Measurements from ENCODE around the gene DNM3.
"Not testable (repeated sequence)": the region's sequence is repeated elsewhere in the genome, so short reads cannot be mapped to it uniquely, and the experiment has no call there.

The DNM3 gene

GRCh38 chr1:172068334-172068733 is 227.0 kb downstream of the DNM3 start:
- no peak for TF ChIP-seq CTCF (IDR thresholded peaks at IDR 0.05; ENCODE audit: low read depth, low read length)
- no peak overlapping the region for H3K4me3 ChIP-seq (ENCODE audit: low read depth, low read length)
- no peak for DNase-seq
- H3K36me3 ChIP-seq = no peaks in the 10 kb centered on the region
- H3K4me1 ChIP-seq = no peaks in the 10 kb centered on the region
- H3K9me3 ChIP-seq = no peaks in the 10 kb centered on the region
- no peaks in the 10 kb centered on the region for H3K27me3 ChIP-seq

DNA sequence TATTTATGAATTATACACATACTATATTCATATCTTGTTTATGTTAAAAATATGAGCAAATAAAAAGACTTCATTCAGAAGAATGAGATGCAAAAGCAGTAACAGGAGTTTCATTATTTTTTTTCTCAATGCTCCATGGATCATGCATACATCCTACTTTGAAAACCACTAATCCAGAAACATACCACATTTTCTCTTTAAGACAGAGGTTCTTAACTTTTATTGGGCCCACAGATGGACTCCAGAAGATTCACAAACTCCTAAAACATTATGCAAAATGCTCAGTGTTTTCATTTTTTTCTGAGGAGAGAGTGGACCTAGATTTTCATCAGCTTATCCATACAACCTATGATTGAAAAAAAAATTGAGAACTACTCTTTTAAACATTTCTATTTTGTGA is 227.8 kb downstream of the DNM3 start:
- DNase-seq = no peak
- H3K4me3 ChIP-seq (ENCODE audit: low read depth, low read length) = no peak overlapping the region
- H3K27me3 ChIP-seq = no peaks in the 10 kb centered on the region
- H3K4me1 ChIP-seq = no peaks in the 10 kb centered on the region
- H3K36me3 ChIP-seq = no peaks in the 10 kb centered on the region
- TF ChIP-seq CTCF (IDR thresholded peaks at IDR 0.05; ENCODE audit: low read depth, low read length) = no peak
- H3K9me3 ChIP-seq = no peaks in the 10 kb centered on the region

DNA sequence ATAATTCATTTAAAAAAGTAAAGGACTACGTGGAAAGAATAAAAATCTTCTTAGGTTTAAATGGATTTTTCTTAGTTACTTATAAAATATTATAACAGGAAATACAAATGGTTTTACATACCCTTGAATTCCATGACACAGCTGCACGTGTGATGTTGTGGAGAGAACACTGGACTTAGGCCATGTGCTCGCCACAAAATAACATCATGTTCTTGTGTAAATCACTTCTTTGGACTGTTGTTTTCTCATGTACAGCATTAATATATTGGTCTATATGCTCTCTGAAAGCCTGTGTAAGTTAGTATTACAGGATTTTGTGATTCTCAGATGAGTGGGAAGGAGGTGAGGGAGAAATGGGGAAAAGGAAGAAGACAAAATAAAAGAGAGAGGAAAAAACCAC is 228.2 kb downstream of the DNM3 start:
- no peak for TF ChIP-seq CTCF (IDR thresholded peaks at IDR 0.05; ENCODE audit: low read depth, low read length)
- Histone ChIP-seq H3K27me3 (no peaks in the 10 kb centered on the region), H3K36me3 (no peaks in the 10 kb centered on the region), H3K4me3 (ENCODE audit: low read depth, low read length) (no peak overlapping the region), H3K9me3 (no peaks in the 10 kb centered on the region), H3K4me1 (no peaks in the 10 kb centered on the region)
- DNase-seq = no peak

DNA sequence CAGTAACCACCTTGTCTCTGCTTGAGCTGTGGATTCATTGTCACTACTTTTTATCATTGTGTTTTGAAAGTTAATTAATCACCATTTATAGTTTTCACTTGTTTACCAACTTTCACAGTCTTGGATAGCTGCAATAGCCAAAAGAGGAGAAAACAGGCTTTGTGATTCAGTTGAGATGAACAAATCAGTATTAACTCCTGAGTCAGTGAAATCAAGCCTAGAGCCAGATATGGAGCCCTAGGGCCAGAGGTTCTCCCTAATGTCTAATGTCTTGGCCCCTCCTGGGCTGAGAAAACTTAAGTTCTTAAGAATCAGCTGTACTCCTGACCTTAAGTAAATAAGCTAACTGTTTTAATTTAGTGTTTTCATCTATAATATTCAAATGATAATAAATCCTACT is 228.8 kb downstream of the DNM3 start:
- Histone ChIP-seq H3K4me1 (no peaks in the 10 kb centered on the region), H3K4me3 (ENCODE audit: low read depth, low read length) (no peak overlapping the region), H3K36me3 (no peaks in the 10 kb centered on the region), H3K9me3 (no peaks in the 10 kb centered on the region), H3K27me3 (no peaks in the 10 kb centered on the region)
- TF ChIP-seq CTCF (IDR thresholded peaks at IDR 0.05; ENCODE audit: low read depth, low read length) = no peak
- no peak for DNase-seq

- Histone ChIP-seq H3K9me3 (no peaks in the 10 kb centered on the region), H3K27me3 (no peaks in the 10 kb centered on the region), H3K4me1 (no peaks in the 10 kb centered on the region), H3K4me3 (ENCODE audit: low read depth, low read length) (no peak overlapping the region), H3K36me3 (no peaks in the 10 kb centered on the region)
- DNase-seq = no peak
- TF ChIP-seq CTCF (IDR thresholded peaks at IDR 0.05; ENCODE audit: low read depth, low read length) = no peak
These were observed 230.4 kb downstream of the DNM3 start for GRCh38 chr1:172071746-172072145.

GRCh38 chr1:172079859-172080258 is 238.6 kb downstream of the DNM3 start:
- not testable (repeated sequence) for DNase-seq; H3K36me3 ChIP-seq; H3K9me3 ChIP-seq; H3K4me3 ChIP-seq (ENCODE audit: low read depth, low read length); H3K4me1 ChIP-seq; H3K27me3 ChIP-seq

DNA sequence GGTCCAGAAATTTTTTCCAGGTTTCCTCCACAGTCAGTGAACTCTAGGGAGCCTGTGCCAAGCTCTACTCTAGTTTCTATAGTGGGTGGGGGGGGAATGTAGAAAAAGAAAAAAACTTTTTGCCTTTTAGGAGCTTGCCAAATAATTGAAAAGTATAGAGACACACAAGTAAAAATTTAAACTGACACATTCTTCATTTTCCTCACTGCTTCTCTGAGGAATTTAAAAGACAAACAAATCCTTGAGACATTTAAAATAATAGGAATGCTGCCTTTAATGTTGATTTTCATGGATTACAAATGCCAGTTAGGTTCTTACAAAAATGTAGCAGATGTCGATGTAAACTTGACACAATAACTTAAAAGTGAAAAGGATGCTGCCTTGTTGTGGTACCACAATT is 241.9 kb downstream of the DNM3 start:
- TF ChIP-seq CTCF (IDR thresholded peaks at IDR 0.05; ENCODE audit: low read depth, low read length) = no peak
- Histone ChIP-seq H3K9me3 (no peaks in the 10 kb centered on the region), H3K4me1 (no peaks in the 10 kb centered on the region), H3K27me3 (no peaks in the 10 kb centered on the region), H3K4me3 (ENCODE audit: low read depth, low read length) (no peak overlapping the region), H3K36me3 (no peaks in the 10 kb centered on the region)
- DNase-seq = no peak

Data from BE2C (cell line).